ENCODE measurements around the gene TMEM91. TPM values are rescaled to one million over a fixed set of nuclear protein-coding genes. Genes with fewer than 3 reads are reported as not detected.

TMEM91 gene
- total and polyA plus RNA-seq, 2 of the 4 experiments (the other 2 are of a cell fraction), result 1.4 to 4.8 TPM

DNA sequence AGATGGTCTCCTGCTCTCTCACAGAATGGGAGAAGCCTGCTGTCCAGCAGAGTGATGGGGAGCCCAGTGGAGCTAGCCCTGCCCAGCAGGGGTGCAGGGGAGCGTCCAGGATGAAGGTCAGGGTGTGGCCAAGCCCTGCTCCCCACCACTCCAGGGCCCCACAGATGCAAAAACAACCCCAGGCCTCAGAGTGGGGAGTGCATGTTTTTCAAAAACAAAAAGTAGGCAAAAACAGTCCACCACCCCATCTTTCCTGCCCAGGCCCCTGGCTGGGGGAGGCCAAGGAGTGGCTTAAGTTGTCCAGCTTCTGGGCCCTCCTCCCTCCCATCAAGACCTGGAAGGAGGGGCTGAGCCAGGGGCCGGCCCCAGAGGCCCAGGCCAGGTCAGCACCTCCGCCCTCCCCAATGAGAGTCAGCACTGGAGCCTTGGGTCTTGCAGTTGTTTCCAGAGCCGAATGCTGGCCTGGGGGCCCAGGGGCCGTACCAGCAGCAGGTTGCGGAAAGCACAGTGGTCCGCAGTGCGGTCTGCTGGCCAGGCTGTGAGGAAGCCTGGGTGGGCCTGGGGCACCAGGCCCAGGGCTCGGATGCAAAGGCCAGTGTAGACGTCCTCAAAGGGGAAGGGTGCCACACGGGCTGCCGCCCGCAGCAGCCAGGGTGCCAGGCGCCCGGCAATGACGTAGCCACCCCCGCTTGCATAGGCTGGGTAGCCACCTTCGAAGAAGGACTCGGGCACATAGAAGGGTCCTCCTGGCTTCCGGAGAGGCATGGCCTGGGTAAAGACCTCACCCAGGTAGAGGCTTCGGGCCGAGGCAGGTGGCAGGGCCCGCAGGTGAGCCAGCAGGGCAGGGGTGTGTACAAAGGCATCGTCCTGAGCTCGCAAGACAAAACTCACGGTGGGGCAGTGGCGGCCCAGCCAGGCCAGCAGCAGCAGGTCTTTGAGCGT, 49.1 kb downstream of the TMEM91 start:
- Histone ChIP-seq H2AFZ (replicated peaks; ENCODE audit: low read length, poor library complexity) (no peak overlapping the region), H3K27me3 (ENCODE audit: control insufficient read depth, insufficient read depth, low read length) (no peaks in the 10 kb centered on the region), H3K79me1 (ENCODE audit: low read depth in 1 of 2, low read length in 2 of 2) (no peaks in the 10 kb centered on the region), H2BK5ac (ENCODE audit: low read depth, low read length, poor library complexity, severe bottlenecking) (no peak overlapping the region), H3K18ac (ENCODE audit: low read depth, low read length) (no peak overlapping the region), H3K9me3 (ENCODE audit: control insufficient read depth, insufficient read depth, low read length) (no peaks in the 10 kb centered on the region), H3K4me3 (ENCODE audit: insufficient read depth, low read depth, low read length) (no peak overlapping the region), H3K4ac (ENCODE audit: low read depth, low read length) (no peak overlapping the region), H2BK15ac (ENCODE audit: low read depth, low read length) (no peak overlapping the region), H3K4me2 (ENCODE audit: low read depth, low read length) (no peak overlapping the region), H3K56ac (ENCODE audit: extremely low read depth, insufficient read depth, low read length) (no peak overlapping the region), H2BK120ac (ENCODE audit: low read depth, low read length) (no peak overlapping the region), H3K14ac (replicated peaks; ENCODE audit: low read depth, low read length) (no peak overlapping the region), H2AK5ac (ENCODE audit: low read depth, low read length) (no peak overlapping the region), H4K20me1 (ENCODE audit: insufficient read depth, low read length) (no peaks in the 10 kb centered on the region), H4K5ac (ENCODE audit: low read depth, low read length) (no peak overlapping the region), H3K27ac (ENCODE audit: insufficient read depth, low read length) (no peak overlapping the region), H2BK20ac (ENCODE audit: low read depth, low read length) (no peak overlapping the region), H3K23ac (ENCODE audit: low read depth, low read length) (no peak overlapping the region), H3K36me3 (ENCODE audit: control insufficient read depth, insufficient read depth, low read length) (peaks cover 36% of the 10 kb centered on the region), H3K9me1 (ENCODE audit: insufficient read depth, low read length) (no peaks in the 10 kb centered on the region), H4K8ac (ENCODE audit: low read depth in 2 of 2, low read length in 2 of 2) (no peak overlapping the region), H3K9ac (ENCODE audit: low read depth, low read length) (no peak overlapping the region), H4K91ac (ENCODE audit: insufficient read depth, low read depth, low read length) (no peak overlapping the region), H3K4me1 (ENCODE audit: control insufficient read depth, insufficient read depth, low read length) (peaks cover 10% of the 10 kb centered on the region; the same call in 1 of the 2 replicates), H2AK9ac (replicated peaks; ENCODE audit: low read depth, low read length, poor library complexity) (no peak overlapping the region)
- no peak for ATAC-seq (ENCODE audit: low read depth)
- ChIA-PET CTCF (no interaction called here), POLR2A (ENCODE audit: unreplicated experiment) (no interaction called here)
- DNase-seq, result no peak
- in situ Hi-C loops (cut with MboI; ENCODE audit: low sequenced_read_pairs) (no loop called here), dilution Hi-C loops (cut with HindIII; ENCODE audit: low sequenced_read_pairs, unreplicated experiment) (no loop called here), intact Hi-C loops (cut with micrococcal nuclease) (loop anchor here (10.0 kb wide), 1 partner anchor 221 kb away; no protein-coding TSS in a partner anchor)
- WGBS, 2 experiments (ENCODE audit: extremely low coverage in 2 of 2, insufficient read length in 1 of 2), result 94% methylated on average over 20 of the region's 28 CpGs; no CpG with 5 or more reads in 1 of the 2 experiments
- no peak for TF ChIP-seq RFX5 (IDR thresholded peaks at IDR 0.05; ENCODE audit: low read depth, low read length)
- TF ChIP-seq RAD21 (IDR thresholded peaks at IDR 0.05; ENCODE audit: low read length), result no peak
- TF ChIP-seq SMC3 (IDR thresholded peaks at IDR 0.05; ENCODE audit: low read depth, low read length), result no peak
- TF ChIP-seq, protein P1, sequence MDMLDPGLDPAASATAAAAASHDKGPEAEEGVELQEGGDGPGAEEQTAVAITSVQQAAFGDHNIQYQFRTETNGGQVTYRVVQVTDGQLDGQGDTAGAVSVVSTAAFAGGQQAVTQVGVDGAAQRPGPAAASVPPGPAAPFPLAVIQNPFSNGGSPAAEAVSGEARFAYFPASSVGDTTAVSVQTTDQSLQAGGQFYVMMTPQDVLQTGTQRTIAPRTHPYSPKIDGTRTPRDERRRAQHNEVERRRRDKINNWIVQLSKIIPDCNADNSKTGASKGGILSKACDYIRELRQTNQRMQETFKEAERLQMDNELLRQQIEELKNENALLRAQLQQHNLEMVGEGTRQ (IDR thresholded peaks at IDR 0.05; ENCODE audit: low read depth, low read length), result no peak
- TF ChIP-seq BHLHE40 (IDR thresholded peaks at IDR 0.05; ENCODE audit: low read depth, low read length), result no peak
- no peak for TF ChIP-seq FOS (IDR thresholded peaks at IDR 0.05; ENCODE audit: low read depth, low read length)
- no peak for TF ChIP-seq CHD1 (IDR thresholded peaks at IDR 0.05; ENCODE audit: low read depth, low read length)
- TF ChIP-seq MAZ (IDR thresholded peaks at IDR 0.05; ENCODE audit: borderline replicate concordance, low read depth, low read length), result no peak
- TF ChIP-seq CEBPB (IDR thresholded peaks at IDR 0.05; ENCODE audit: low read depth, low read length), result no peak
- TF ChIP-seq POLR2A (IDR thresholded peaks at IDR 0.05; ENCODE audit: low read depth, low read length), result no peak
- TF ChIP-seq, protein P2, sequence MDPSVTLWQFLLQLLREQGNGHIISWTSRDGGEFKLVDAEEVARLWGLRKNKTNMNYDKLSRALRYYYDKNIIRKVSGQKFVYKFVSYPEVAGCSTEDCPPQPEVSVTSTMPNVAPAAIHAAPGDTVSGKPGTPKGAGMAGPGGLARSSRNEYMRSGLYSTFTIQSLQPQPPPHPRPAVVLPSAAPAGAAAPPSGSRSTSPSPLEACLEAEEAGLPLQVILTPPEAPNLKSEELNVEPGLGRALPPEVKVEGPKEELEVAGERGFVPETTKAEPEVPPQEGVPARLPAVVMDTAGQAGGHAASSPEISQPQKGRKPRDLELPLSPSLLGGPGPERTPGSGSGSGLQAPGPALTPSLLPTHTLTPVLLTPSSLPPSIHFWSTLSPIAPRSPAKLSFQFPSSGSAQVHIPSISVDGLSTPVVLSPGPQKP (IDR thresholded peaks at IDR 0.05; ENCODE audit: borderline replicate concordance, low read depth, low read length), result no peak
- no peak for TF ChIP-seq MAFK (IDR thresholded peaks at IDR 0.05; ENCODE audit: low read depth, low read length)
- no peak for TF ChIP-seq MXI1 (IDR thresholded peaks at IDR 0.05; ENCODE audit: borderline replicate concordance, low read depth, low read length)
- TF ChIP-seq, protein P3, sequence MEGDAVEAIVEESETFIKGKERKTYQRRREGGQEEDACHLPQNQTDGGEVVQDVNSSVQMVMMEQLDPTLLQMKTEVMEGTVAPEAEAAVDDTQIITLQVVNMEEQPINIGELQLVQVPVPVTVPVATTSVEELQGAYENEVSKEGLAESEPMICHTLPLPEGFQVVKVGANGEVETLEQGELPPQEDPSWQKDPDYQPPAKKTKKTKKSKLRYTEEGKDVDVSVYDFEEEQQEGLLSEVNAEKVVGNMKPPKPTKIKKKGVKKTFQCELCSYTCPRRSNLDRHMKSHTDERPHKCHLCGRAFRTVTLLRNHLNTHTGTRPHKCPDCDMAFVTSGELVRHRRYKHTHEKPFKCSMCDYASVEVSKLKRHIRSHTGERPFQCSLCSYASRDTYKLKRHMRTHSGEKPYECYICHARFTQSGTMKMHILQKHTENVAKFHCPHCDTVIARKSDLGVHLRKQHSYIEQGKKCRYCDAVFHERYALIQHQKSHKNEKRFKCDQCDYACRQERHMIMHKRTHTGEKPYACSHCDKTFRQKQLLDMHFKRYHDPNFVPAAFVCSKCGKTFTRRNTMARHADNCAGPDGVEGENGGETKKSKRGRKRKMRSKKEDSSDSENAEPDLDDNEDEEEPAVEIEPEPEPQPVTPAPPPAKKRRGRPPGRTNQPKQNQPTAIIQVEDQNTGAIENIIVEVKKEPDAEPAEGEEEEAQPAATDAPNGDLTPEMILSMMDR (conservative IDR thresholded peaks at IDR 0.05; ENCODE audit: low read depth, low read length), result no peak
- TF ChIP-seq NFE2L2 (IDR thresholded peaks at IDR 0.05; ENCODE audit: low read depth, low read length), result no peak
- no TSS peak for BruUV-seq (replicated peaks)
